HG03095 (cell line): ENCODE data around the gene ZNF576.
"Not testable (repeated sequence)": the region's sequence is repeated elsewhere in the genome, so short reads cannot be mapped to it uniquely, and the experiment has no call there.

Source experiments
- ATAC-seq: cut with Tn5 transposase; IDR thresholded peaks from one replicate; pipeline ENCODE4 v1.9.1; 2021; ENCODE audit warnings: moderate library complexity; ENCODE audit not compliant: unreplicated experiment

Gene ZNF576

GRCh38 chr19:43595999-43596841, at the start of gene ZNF576, which contains the start of gene IRGQ:
Gene ZNF576, plus strand, starts transcription at chr19:43596595. Its CDS starts 514 bp downstream, at chr19:43597109.
Gene IRGQ, minus strand, starts transcription at chr19:43596134. Its CDS starts 796 bp downstream, at chr19:43595338.
- ATAC-seq: peak; percentile 68

GRCh38 chr19:43547926-43548325, 48.5 kb upstream of the ZNF576 start:
- ATAC-seq: not testable (repeated sequence)

- ATAC-seq: no peak
Observed at GRCh38 chr19:43548706-43549105, 47.7 kb upstream of the ZNF576 start.

- no peak for ATAC-seq
Observed at GRCh38 chr19:43551399-43552197, 44.8 kb upstream of the ZNF576 start.

- ATAC-seq: no peak
Observed at GRCh38 chr19:43552198-43552450, 44.3 kb upstream of the ZNF576 start.

GRCh38 chr19:43552616-43553015, 43.8 kb upstream of the ZNF576 start:
- no peak for ATAC-seq

GRCh38 chr19:43553656-43554055, 42.7 kb upstream of the ZNF576 start:
- ATAC-seq: no peak

- ATAC-seq: no peak
Observed at GRCh38 chr19:43554317-43554895, 42.0 kb upstream of the ZNF576 start.

GRCh38 chr19:43555185-43555770, 41.1 kb upstream of the ZNF576 start:
- no peak for ATAC-seq

- no peak for ATAC-seq
Observed at GRCh38 chr19:43560687-43561086, 35.7 kb upstream of the ZNF576 start.

- no peak for ATAC-seq
Observed at GRCh38 chr19:43561139-43561970, 35.0 kb upstream of the ZNF576 start.

GRCh38 chr19:43562226-43562697, 34.1 kb upstream of the ZNF576 start:
- no peak for ATAC-seq

- no peak for ATAC-seq
Observed at GRCh38 chr19:43562698-43563241, 33.6 kb upstream of the ZNF576 start.

GRCh38 chr19:43563816-43564457, 32.5 kb upstream of the ZNF576 start:
- no peak for ATAC-seq

GRCh38 chr19:43564800-43565199, 31.6 kb upstream of the ZNF576 start:
- no peak for ATAC-seq

GRCh38 chr19:43569657-43570056, 26.7 kb upstream of the ZNF576 start:
- no peak for ATAC-seq

- ATAC-seq: no peak
Observed at GRCh38 chr19:43570174-43570791, 26.1 kb upstream of the ZNF576 start.

GRCh38 chr19:43572171-43572588, 24.2 kb upstream of the ZNF576 start:
- ATAC-seq: no peak
